ENCODE results near the gene ITIH1.

Gene ITIH1

DNA sequence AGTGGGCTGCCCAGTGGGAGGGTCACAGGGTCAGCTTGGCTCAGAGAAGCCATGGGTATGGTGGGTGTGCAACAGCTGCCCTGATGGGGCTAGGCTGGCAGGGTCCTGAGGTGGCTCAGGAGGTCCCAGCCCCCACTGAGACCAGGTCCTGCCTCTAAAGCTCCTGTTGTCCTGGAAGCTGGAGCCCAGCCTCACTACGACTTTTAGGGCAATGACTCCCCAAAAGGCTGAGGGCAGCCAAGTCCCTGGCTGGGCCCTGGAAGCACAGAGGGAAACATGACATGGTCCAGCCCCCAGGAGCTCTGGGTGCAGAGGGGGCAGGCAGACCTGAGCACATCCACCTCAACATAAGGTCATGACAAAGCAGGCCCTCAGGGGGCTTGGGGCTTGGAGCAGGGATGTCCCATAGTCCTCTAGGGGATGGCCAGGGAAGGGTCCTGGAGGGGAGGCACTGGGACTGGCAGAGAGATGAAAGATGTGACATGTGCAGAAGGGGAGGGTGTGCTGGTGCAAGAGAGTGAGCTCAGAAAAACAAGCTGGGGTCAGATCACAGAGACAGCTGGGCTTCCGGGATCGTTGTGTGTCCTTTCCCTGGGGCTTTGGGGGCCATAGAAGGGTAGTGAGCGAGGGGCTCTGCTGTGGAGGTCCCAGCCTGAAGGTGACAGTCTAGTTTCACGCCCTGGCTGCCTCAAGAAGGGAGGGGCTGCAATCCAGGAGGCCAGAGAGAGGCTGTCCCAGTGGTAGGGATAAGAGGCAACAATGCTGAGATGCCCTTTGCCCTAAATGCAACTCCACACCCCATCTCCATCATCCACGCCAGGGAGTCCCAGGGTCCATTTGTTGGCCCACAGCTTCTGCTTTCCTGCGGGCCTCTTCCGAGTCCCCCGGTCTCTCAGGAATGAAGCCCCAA lies 16.6 kb downstream of the ITIH1 start:
- H3K4me1 ChIP-seq (ENCODE audit: control insufficient read depth, low read length): no peaks in the 10 kb centered on the region
- no peak for TF ChIP-seq EZH2phosphoT487 (IDR thresholded peaks at IDR 0.05; ENCODE audit: borderline replicate concordance, low read length)
- no peaks in the 10 kb centered on the region for H3K27me3 ChIP-seq (ENCODE audit: control insufficient read depth, low read length)
- H3F3A ChIP-seq (ENCODE audit: control insufficient read depth, insufficient read depth): no peaks in the 10 kb centered on the region
- no peak overlapping the region for H3K27ac ChIP-seq (ENCODE audit: low read depth, low read length)
- no peak overlapping the region for H3K4me3 ChIP-seq (ENCODE audit: low read length)
- no peaks in the 10 kb centered on the region for H3K9me3 ChIP-seq (ENCODE audit: control insufficient read depth, insufficient read depth, low read length)
- no peaks in the 10 kb centered on the region for H4K20me1 ChIP-seq (ENCODE audit: control insufficient read depth, insufficient read depth, low read depth, low read length)
- no peaks in the 10 kb centered on the region for H3K36me3 ChIP-seq (ENCODE audit: control insufficient read depth, low read length)
- H3K79me2 ChIP-seq (ENCODE audit: control insufficient read depth, low read length): no peaks in the 10 kb centered on the region
- H3K4me2 ChIP-seq (ENCODE audit: low read length): no peak overlapping the region
- H3K9me2 ChIP-seq (replicated peaks; ENCODE audit: control insufficient read depth, low read length): no peaks in the 10 kb centered on the region

DNA sequence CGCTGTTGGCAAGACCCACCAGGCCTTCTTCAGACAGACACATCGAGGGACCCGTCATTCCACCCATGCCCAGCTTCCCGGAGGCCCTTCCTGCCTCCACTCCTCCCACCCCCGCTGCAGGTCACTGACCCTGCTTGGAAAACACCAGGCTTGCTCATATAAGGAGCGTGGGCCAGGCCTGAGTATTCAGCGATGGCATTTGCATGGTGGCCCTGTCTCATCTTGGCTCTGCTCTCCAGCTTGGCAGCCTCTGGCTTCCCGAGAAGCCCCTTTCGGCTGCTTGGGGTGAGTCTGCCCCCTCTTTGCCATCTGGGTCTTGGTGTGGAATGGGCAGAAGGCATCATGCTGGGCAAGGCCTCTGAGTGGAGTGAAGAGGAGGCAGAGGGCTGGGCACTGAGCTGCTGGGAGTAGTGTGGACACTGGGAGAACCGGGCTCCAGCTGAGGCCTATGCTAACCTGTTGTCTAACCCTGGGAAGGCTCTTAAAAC lies 17.3 kb downstream of the ITIH1 start, which contains the start of gene ITIH3:
Gene ITIH3 (plus strand): TSS at position 185 of the 488 bp plus-strand sequence. CDS start 8 bp downstream, at position 193.
- no peaks in the 10 kb centered on the region for H3F3A ChIP-seq (ENCODE audit: control insufficient read depth, insufficient read depth)
- no peak within 1 kb of the TSS for H3K27ac ChIP-seq (ENCODE audit: low read depth, low read length)
- no peaks in the 10 kb centered on the region for H3K9me3 ChIP-seq (ENCODE audit: control insufficient read depth, insufficient read depth, low read length)
- H3K4me1 ChIP-seq (ENCODE audit: control insufficient read depth, low read length): no peaks in the 10 kb centered on the region
- H3K4me2 ChIP-seq (ENCODE audit: low read length): no peak within 1 kb of the TSS
- TF ChIP-seq EZH2phosphoT487 (IDR thresholded peaks at IDR 0.05; ENCODE audit: borderline replicate concordance, low read length): no peak
- TF ChIP-seq, protein P1, sequence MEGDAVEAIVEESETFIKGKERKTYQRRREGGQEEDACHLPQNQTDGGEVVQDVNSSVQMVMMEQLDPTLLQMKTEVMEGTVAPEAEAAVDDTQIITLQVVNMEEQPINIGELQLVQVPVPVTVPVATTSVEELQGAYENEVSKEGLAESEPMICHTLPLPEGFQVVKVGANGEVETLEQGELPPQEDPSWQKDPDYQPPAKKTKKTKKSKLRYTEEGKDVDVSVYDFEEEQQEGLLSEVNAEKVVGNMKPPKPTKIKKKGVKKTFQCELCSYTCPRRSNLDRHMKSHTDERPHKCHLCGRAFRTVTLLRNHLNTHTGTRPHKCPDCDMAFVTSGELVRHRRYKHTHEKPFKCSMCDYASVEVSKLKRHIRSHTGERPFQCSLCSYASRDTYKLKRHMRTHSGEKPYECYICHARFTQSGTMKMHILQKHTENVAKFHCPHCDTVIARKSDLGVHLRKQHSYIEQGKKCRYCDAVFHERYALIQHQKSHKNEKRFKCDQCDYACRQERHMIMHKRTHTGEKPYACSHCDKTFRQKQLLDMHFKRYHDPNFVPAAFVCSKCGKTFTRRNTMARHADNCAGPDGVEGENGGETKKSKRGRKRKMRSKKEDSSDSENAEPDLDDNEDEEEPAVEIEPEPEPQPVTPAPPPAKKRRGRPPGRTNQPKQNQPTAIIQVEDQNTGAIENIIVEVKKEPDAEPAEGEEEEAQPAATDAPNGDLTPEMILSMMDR (IDR thresholded peaks at IDR 0.05; ENCODE audit: low read depth, low read length, poor library complexity, severe bottlenecking): no peak
- H3K36me3 ChIP-seq (ENCODE audit: control insufficient read depth, low read length): no peaks in the 10 kb centered on the region
- H3K4me3 ChIP-seq (ENCODE audit: low read length): no peak within 1 kb of the TSS
- H3K9me2 ChIP-seq (replicated peaks; ENCODE audit: control insufficient read depth, low read length): no peaks in the 10 kb centered on the region
- H3K27me3 ChIP-seq (ENCODE audit: control insufficient read depth, low read length): no peaks in the 10 kb centered on the region
- no peaks in the 10 kb centered on the region for H3K79me2 ChIP-seq (ENCODE audit: control insufficient read depth, low read length)
- H4K20me1 ChIP-seq (ENCODE audit: control insufficient read depth, insufficient read depth, low read depth, low read length): no peaks in the 10 kb centered on the region

DNA sequence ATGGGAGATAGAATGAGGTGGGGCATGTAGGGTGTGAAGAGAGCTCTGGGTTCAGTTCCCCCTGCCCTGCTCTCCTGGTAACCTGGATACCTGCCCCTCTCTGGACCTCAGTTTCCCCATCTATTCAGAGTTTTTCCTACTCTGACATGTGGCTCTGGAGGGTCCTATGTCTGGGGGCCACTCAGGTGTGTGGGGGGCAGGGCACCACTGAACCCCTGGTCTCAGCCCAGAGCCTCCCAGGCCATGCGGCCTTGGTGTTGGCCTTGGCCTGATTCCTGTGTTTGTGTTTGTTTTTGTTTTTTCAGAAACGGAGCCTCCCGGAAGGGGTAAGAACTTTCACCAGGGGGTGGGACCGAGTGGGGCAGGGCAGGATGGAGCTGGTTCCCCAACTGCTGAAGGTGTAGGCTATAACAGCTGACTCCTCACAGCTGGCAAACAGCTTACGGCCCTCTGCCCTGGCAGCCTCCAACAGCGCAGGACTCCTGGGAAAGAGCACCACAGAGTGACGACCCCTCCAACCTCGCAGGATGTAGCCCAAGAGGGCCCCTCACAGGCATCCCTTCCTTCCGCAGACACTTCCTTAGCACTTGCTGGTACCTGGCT lies 18.0 kb downstream of the ITIH1 start:
- Histone ChIP-seq H4K20me1 (ENCODE audit: control insufficient read depth, insufficient read depth, low read depth, low read length) (no peaks in the 10 kb centered on the region), H3K36me3 (ENCODE audit: control insufficient read depth, low read length) (no peaks in the 10 kb centered on the region), H3K9me2 (replicated peaks; ENCODE audit: control insufficient read depth, low read length) (no peaks in the 10 kb centered on the region), H3F3A (ENCODE audit: control insufficient read depth, insufficient read depth) (no peaks in the 10 kb centered on the region), H3K27ac (ENCODE audit: low read depth, low read length) (no peak overlapping the region), H3K27me3 (ENCODE audit: control insufficient read depth, low read length) (no peaks in the 10 kb centered on the region), H3K4me2 (ENCODE audit: low read length) (no peak overlapping the region), H3K9me3 (ENCODE audit: control insufficient read depth, insufficient read depth, low read length) (no peaks in the 10 kb centered on the region), H3K4me3 (ENCODE audit: low read length) (no peak overlapping the region), H3K79me2 (ENCODE audit: control insufficient read depth, low read length) (no peaks in the 10 kb centered on the region), H3K4me1 (ENCODE audit: control insufficient read depth, low read length) (no peaks in the 10 kb centered on the region)
- no peak for TF ChIP-seq EZH2phosphoT487 (IDR thresholded peaks at IDR 0.05; ENCODE audit: borderline replicate concordance, low read length)
- TF ChIP-seq, protein P1 (IDR thresholded peaks at IDR 0.05; ENCODE audit: low read depth, low read length, poor library complexity, severe bottlenecking): no peak

Data from DOHH2 (cell line).